ENCODE data around the gene COL1A1.

COL1A1 gene

DNA sequence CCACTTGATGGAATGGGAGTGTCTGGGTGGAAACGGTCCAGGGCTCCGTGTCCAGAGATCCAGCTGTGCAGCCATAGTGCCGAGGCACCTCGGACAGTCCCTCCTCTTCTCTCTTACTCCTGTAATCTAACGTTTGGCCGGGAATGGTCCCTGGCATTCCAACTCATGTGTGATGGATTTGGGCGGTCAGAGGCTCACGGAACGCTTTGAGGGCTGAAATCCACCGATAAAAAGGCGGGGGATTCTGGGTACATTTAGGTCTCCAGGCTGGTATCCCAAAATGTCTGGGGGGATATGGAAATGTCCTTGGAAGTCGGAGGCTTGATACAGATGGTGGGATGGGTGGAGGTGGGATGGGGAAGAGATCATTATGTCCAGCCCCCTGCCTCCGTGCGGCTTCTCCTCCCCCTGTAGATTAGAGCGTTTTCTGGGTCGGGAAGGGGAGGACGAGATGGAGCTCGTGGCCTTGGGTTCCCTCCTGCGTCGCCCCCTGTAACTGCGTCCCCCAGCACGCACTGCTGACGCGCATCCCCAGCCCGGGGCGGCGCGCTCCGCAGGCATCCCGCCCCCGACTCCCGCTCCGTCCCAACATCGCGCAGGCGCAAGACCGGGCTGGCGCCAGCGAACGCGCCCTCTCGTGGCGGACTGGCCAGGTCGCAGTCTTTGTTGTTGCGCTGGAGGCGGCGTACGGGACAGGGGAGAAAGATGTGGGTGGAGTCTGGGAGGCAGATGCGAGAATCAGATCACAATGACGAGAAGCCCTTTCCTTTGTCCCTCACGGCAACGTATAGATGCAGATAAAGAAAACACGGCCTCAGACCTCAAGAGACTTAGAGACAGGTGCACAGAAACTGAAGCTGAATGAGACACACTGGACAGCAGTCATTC, 40.2 kb downstream of the COL1A1 start:
- Histone ChIP-seq H3K27ac (peak overlapping the region; percentile 84 to 91), H3K4me3 (peak overlapping the region; percentile 79)
- TF ChIP-seq, protein P1, sequence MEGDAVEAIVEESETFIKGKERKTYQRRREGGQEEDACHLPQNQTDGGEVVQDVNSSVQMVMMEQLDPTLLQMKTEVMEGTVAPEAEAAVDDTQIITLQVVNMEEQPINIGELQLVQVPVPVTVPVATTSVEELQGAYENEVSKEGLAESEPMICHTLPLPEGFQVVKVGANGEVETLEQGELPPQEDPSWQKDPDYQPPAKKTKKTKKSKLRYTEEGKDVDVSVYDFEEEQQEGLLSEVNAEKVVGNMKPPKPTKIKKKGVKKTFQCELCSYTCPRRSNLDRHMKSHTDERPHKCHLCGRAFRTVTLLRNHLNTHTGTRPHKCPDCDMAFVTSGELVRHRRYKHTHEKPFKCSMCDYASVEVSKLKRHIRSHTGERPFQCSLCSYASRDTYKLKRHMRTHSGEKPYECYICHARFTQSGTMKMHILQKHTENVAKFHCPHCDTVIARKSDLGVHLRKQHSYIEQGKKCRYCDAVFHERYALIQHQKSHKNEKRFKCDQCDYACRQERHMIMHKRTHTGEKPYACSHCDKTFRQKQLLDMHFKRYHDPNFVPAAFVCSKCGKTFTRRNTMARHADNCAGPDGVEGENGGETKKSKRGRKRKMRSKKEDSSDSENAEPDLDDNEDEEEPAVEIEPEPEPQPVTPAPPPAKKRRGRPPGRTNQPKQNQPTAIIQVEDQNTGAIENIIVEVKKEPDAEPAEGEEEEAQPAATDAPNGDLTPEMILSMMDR (IDR thresholded peaks at IDR 0.05): peak; percentile 69
- DNase-seq (ENCODE audit: low spot score): peak; percentile 96

DNA sequence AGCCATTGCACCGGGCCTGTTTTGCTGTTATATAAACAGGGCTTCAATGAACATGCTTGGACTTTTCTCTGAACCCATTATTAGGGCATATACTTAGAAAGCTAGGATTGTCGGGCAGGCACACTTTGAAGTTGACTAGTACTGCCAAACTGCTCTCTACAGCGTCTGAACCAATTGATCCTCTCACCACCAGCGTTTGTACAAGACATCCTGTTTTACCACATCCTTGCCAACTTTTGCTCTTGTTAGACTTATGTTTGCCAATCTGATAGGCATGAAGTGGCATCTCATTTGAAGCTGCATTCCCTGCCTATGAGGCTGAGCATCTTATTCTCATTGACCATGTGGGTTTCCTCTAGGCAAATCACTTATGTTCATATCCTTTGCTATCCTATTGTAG, 43.5 kb downstream of the COL1A1 start:
- no peak for DNase-seq (ENCODE audit: low spot score)
- Histone ChIP-seq H3K27ac (peak overlapping the region; percentile 32 to 33), H3K4me3 (no peak overlapping the region)
- TF ChIP-seq, protein P1 (IDR thresholded peaks at IDR 0.05): no peak

DNA sequence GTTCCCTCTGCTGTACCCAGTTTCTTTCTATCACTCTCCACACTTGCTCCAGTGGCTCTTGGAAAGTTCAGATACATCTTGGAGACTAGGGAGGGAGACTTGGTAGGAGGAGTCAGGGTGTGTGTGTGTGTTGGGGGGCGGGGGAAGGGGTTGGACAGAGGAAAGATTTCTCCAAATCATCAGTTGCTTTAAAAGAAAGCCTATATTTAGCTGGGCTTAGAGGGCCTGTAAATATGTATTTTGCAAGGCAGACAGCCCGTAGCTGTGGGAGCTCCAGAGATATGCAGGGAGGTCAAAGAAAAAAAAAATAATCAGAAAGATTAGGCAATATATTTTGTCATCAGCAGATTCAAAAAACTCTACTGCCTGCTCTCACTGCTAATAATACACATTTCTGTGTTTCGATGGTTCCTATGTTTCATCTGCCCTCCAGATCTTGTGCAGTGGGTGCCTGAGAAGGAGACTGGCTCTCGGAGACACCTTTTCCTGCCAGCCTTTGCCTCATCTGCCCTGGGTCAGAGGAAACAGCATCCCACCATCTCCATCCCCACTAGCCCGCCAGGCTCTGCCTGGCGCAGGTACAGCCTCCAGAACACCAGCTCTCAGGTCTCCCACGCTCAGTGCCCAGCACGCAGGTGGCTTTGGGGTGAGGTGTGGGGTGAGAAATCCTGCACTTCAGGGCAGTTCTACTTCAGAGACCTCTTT, 46.2 kb downstream of the COL1A1 start:
- H3K27ac ChIP-seq: peak overlapping the region; percentile 85 to 94
- TF ChIP-seq, protein P1 (IDR thresholded peaks at IDR 0.05): no peak
- peak overlapping the region; percentile 42 for H3K4me3 ChIP-seq
- DNase-seq (ENCODE audit: low spot score): no peak

DNA sequence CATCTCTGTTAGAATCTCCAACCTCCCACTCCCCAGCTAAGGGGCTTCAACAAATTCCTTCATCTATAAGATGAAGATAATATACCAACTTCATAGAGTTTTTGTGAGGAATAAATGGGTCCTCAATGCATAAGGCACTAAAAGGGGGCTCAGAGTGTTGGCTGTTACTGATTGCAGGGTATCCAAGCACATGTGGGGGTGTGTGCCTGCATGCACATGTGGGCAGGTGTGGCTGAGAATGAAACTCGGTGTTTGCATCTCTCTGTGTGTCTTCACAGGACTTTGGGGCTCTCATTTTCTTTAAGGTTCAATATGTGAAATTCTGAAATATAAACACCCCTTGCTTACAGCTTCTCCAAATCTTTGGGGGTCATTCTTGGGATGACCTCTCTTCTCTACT, 46.8 kb downstream of the COL1A1 start:
- H3K27ac ChIP-seq: peak overlapping the region; percentile 85 to 94
- no peak for DNase-seq (ENCODE audit: low spot score)
- no peak overlapping the region for H3K4me3 ChIP-seq
- TF ChIP-seq, protein P1 (IDR thresholded peaks at IDR 0.05): no peak

DNA sequence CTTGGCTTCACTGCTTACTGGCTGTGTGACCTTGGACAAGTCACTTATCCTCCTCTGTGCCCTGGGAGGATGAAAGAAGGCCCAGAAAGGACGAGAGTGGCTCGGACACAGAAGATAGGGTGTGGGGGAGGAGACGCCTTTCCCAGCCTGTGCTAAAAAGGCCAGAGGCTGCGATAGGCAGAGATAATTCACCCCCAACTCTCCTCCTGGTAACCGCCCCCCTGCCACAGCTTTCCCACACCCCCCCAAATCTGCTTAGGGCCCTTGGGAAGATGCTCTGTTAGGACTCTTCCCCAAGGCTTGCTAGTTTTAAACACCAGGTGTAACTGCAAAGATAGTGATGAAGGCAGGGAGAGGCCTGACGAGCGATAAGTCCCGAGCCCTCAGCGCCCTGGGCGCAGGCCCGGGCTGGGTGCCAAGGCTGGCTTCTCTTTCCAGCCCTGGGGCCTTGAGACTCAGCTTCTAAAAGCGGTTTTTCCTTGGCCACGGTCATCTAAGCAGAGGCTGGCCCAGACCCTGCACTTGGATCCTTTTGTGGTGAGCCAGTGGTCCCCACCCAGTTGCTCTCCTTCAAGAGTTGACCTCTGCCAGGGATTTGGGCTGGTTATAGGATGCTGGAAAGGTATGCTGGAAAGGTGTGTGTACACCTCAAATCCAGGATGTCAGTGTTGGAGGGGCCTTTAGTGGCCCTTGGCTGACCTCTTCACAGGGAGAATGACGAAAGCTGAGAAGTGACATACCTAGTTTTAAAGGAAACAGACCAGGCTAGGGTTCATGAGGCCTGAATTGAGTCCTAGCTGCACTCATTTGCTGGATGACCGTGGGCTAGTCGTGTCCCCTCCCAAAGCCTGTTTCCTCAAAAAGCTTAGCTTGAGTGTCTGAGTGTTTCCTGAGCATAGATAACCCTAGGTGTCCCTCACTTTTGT, 47.5 kb downstream of the COL1A1 start:
- no peak for DNase-seq (ENCODE audit: low spot score)

DNA sequence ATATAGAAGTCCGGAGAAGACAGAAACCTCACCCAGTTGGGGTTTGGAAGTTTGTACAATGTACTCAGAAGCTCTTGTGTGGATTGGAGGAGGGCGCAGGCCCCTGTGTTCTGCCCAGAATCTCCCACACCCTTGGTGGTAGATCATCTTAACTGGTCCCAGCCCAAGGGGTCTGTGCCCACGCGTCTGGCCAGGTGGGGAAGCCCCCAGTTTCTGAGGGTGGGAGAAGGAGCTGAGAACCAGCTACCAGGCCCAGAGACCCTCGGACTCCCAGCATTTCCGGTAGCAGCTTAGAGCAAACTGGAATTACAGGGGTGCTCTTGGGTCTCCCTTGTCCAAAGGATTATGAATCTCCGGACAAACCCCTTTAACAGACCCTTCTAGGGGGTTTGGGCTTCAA, 48.7 kb downstream of the COL1A1 start:
- peak overlapping the region; percentile 94 to 95 for H3K27ac ChIP-seq
- peak overlapping the region; percentile 90 for H3K4me3 ChIP-seq
- DNase-seq (ENCODE audit: low spot score): no peak
- TF ChIP-seq, protein P1 (IDR thresholded peaks at IDR 0.05): no peak

More for the DNA sequence above, 47.5 kb downstream of the COL1A1 start:
- Histone ChIP-seq H3K4me3 (no peak overlapping the region), H3K27ac (peak overlapping the region; percentile 85 to 94)
- TF ChIP-seq, protein P1 (IDR thresholded peaks at IDR 0.05): no peak

Data from coronary artery (tissue), 2 donors.